K562 (cell line): ENCODE measurements around the gene RAB5B. TPM values are rescaled to one million over a fixed set of nuclear protein-coding genes. Genes with fewer than 3 reads are reported as not detected.
A peak's percentile ranks its signal among the peaks of the same experiment; 100 is the strongest.

Experiments
- CEBPB ChIP-seq: fragments of 450-650 bp; IDR thresholded peaks from 2 replicates; pipeline ENCODE4 v1.6.1; 2016; ENCODE audit warnings: missing genetic modification characterization, missing compliant biosample characterization
- EP400 ChIP-seq: fragments of 450-650 bp; IDR thresholded peaks from 2 replicates; pipeline ENCODE4 v1.6.1; 2017; ENCODE audit warnings: antibody characterized with exemption, mild to moderate bottlenecking, moderate library complexity
- HNRNPUL1 ChIP-seq: fragments of 200-400 bp; formaldehyde crosslinking; IDR thresholded peaks from 2 replicates; pipeline ENCODE4 v1.6.1; 2017; ENCODE audit warnings: low read length
- RNF219 ChIP-seq: fragments of 250-450 bp; sonication (Bioruptor Pico); IDR thresholded peaks from 2 replicates; pipeline ENCODE4 v1.5.0; 2022; ENCODE audit warnings: mild to moderate bottlenecking
- SMC3 ChIP-seq: conservative IDR thresholded peaks from 2 replicates; pipeline ENCODE4 v1.6.1; 2011; ENCODE audit warnings: low read depth, low read length, improper control_type of control experiment; ENCODE audit not compliant: insufficient read depth
- SREBF1 ChIP-seq: fragments of 150-350 bp; IDR thresholded peaks from 2 replicates; pipeline ENCODE4 v1.6.1; 2014; ENCODE audit warnings: antibody characterized with exemption, low read depth, low read length, borderline replicate concordance
- TCF7 ChIP-seq: sonication (generic); IDR thresholded peaks from 2 replicates; pipeline ENCODE4 v1.6.1; 2016; ENCODE audit warnings: antibody characterized with exemption, borderline replicate concordance
- TRIM24 ChIP-seq, 2 experiments: fragments of 450-650 bp; IDR thresholded peaks; 2 replicates each; pipeline ENCODE4 v1.6.1; 2016
- polyA plus RNA-seq, 8 experiments: library from polyadenylated mRNA; depleted of rRNA in 4 of 8; stranded (reverse) in 5 of 8; unstranded in 3 of 8; fragments of >200 nt; fragmentation: Nextera tagmentation in 2 of 8; fragmentation: Illumina TruSeq in 1 of 8; extraction: Ambion mirVana in 2 of 8; extraction: Trizol in 1 of 8; gene quantifications; 2 replicates each; pipeline versions ENCODE4 v1.2.1 to v1.2.3, GENCODE V29; 2011 to 2014; ENCODE audit warnings: inconsistent platforms in 1 of 8, missing spikeins in 1 of 8
- total RNA-seq, 7 experiments: library from RNA; depleted of rRNA in 6 of 7; stranded (reverse); fragments of >200 nt in 6 of 7; fragmentation: Illumina TruSeq in 2 of 7; extraction: Trizol in 2 of 7; gene quantifications; 2 replicates each; pipeline versions ENCODE4 v1.2.1 to v1.2.3, GENCODE V29; 2011 to 2021; ENCODE audit warnings: low replicate concordance in 1 of 7
- TF ChIP-seq, protein P1 (sequence below): fragments of 250-450 bp; sonication (Bioruptor Pico); IDR thresholded peaks from 2 replicates; pipeline ENCODE4 v1.4.0; 2020

RAB5B gene
- total and polyA plus RNA-seq, 9 of the 15 experiments (the other 6 are each of a cell fraction or from before 2014, with no cell fraction given), result 6.8 to 73.8 (median 25.2) TPM

DNA sequence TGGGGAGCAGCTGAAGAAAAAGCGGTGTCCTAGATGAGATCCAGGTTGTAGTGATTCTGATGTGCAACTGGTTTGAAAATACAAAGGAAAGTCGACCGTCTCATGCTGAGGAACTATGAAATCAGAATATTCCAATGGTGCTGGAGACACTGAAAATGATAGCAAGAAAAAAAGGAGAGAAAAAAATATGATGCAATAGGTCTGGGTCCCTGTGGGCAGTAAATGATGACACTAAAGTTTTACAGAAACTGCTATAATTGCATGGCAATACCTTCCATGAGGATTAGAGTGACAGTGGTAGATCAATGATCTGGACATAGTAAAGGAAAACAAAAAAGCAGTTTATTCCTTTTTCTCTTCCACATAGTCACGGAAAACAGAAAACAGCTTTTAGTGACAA, 48.5 kb upstream of the RAB5B start (continued):
- TF ChIP-seq RNF219 (no peak), CEBPB (peak; percentile 90), HNRNPUL1 (no peak), TCF7 (no peak), TRIM24 (IDR thresholded peaks at IDR 0.05) (peak in 1 of 2 experiments; percentile 55; a peak in 2 of 4 replicates), SMC3 (no peak), EP400 (peak; percentile 48), SREBF1 (no peak)
- TF ChIP-seq, protein P1, sequence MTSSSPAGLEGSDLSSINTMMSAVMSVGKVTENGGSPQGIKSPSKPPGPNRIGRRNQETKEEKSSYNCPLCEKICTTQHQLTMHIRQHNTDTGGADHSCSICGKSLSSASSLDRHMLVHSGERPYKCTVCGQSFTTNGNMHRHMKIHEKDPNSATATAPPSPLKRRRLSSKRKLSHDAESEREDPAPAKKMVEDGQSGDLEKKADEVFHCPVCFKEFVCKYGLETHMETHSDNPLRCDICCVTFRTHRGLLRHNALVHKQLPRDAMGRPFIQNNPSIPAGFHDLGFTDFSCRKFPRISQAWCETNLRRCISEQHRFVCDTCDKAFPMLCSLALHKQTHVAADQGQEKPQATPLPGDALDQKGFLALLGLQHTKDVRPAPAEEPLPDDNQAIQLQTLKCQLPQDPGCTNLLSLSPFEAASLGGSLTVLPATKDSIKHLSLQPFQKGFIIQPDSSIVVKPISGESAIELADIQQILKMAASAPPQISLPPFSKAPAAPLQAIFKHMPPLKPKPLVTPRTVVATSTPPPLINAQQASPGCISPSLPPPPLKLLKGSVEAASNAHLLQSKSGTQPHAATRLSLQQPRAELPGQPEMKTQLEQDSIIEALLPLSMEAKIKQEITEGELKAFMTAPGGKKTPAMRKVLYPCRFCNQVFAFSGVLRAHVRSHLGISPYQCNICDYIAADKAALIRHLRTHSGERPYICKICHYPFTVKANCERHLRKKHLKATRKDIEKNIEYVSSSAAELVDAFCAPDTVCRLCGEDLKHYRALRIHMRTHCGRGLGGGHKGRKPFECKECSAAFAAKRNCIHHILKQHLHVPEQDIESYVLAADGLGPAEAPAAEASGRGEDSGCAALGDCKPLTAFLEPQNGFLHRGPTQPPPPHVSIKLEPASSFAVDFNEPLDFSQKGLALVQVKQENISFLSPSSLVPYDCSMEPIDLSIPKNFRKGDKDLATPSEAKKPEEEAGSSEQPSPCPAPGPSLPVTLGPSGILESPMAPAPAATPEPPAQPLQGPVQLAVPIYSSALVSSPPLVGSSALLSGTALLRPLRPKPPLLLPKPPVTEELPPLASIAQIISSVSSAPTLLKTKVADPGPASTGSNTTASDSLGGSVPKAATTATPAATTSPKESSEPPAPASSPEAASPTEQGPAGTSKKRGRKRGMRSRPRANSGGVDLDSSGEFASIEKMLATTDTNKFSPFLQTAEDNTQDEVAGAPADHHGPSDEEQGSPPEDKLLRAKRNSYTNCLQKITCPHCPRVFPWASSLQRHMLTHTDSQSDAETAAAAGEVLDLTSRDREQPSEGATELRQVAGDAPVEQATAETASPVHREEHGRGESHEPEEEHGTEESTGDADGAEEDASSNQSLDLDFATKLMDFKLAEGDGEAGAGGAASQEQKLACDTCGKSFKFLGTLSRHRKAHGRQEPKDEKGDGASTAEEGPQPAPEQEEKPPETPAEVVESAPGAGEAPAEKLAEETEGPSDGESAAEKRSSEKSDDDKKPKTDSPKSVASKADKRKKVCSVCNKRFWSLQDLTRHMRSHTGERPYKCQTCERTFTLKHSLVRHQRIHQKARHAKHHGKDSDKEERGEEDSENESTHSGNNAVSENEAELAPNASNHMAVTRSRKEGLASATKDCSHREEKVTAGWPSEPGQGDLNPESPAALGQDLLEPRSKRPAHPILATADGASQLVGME, result no peak
- TF ChIP-seq, all 486 proteins: peak for 13
